Measurements from ENCODE around the gene GLIPR1.
"Not testable (repeated sequence)": the region's sequence is repeated elsewhere in the genome, so short reads cannot be mapped to it uniquely, and the experiment has no call there.

GLIPR1 gene

GRCh38 chr12:75483431-75483830 lies 2.9 kb downstream of the GLIPR1 start:
- Mint-ChIP-seq H3K4me3 (peak overlapping the region; percentile 85), H3K36me3 (ENCODE audit: low read depth) (peaks cover 33% of the 10 kb centered on the region), H3K9me3 (no peaks in the 10 kb centered on the region), H3K27me3 (no peaks in the 10 kb centered on the region), H3K27ac (peak overlapping the region; percentile 88), H3K4me1 (ENCODE audit: low read depth) (peaks cover 89% of the 10 kb centered on the region)
- no peak for DNase-seq

DNA sequence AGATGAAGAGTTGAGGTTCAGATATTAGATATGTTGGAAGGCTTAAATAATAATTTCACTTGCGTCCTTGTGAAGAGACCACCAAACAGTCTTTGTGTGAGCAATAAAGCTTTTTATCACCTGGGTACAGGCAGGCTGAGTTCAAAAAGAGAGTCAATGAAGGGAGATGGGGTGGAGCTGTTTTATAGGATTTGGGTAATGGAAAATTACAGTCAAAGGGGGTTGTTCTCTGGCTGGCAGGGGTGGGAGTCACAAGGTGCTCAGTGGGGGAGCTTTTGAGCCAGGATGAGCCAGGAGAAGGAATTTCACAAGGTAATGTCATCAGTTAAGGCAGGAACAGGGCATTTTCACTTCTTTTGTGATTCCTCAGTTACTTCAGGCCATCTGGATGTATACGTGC lies 3.9 kb downstream of the GLIPR1 start:
- not testable (repeated sequence) for H3K4me3 Mint-ChIP-seq, DNase-seq, H3K9me3 Mint-ChIP-seq, H3K27me3 Mint-ChIP-seq
- H3K4me1 Mint-ChIP-seq (ENCODE audit: low read depth): peaks cover 88% of the 10 kb centered on the region
- H3K27ac Mint-ChIP-seq: peak overlapping the region; percentile 70
- peaks cover 40% of the 10 kb centered on the region for H3K36me3 Mint-ChIP-seq (ENCODE audit: low read depth)

- Mint-ChIP-seq H3K27ac (peak overlapping the region; percentile 24), H3K36me3 (ENCODE audit: low read depth) (peaks cover 46% of the 10 kb centered on the region), H3K27me3 (no peaks in the 10 kb centered on the region), H3K4me1 (ENCODE audit: low read depth) (peaks cover 70% of the 10 kb centered on the region), H3K4me3 (no peak overlapping the region), H3K9me3 (no peaks in the 10 kb centered on the region)
- no peak for DNase-seq
Measured at GRCh38 chr12:75487308-75487707, 6.8 kb downstream of the GLIPR1 start.

- H3K36me3 Mint-ChIP-seq (ENCODE audit: low read depth): peaks cover 50% of the 10 kb centered on the region
Measured at GRCh38 chr12:75488553-75488952, 8.0 kb downstream of the GLIPR1 start.

GRCh38 chr12:75489187-75489586 lies 8.6 kb downstream of the GLIPR1 start:
- H3K4me3 Mint-ChIP-seq: peak overlapping the region; percentile 4
- H3K4me1 Mint-ChIP-seq (ENCODE audit: low read depth): peaks cover 66% of the 10 kb centered on the region
- H3K27me3 Mint-ChIP-seq: no peaks in the 10 kb centered on the region
- peaks cover 55% of the 10 kb centered on the region for H3K36me3 Mint-ChIP-seq (ENCODE audit: low read depth)
- H3K27ac Mint-ChIP-seq: peak overlapping the region; percentile 74
- H3K9me3 Mint-ChIP-seq: no peaks in the 10 kb centered on the region
- DNase-seq: no peak

More at GRCh38 chr12:75488553-75488952, 8.0 kb downstream of the GLIPR1 start:
- H3K27ac Mint-ChIP-seq: peak overlapping the region; percentile 70
- no peak overlapping the region for H3K4me3 Mint-ChIP-seq
- no peak for DNase-seq
- peaks cover 67% of the 10 kb centered on the region for H3K4me1 Mint-ChIP-seq (ENCODE audit: low read depth)
- no peaks in the 10 kb centered on the region for H3K27me3 Mint-ChIP-seq
- no peaks in the 10 kb centered on the region for H3K9me3 Mint-ChIP-seq

GRCh38 chr12:75489613-75490210 lies 9.2 kb downstream of the GLIPR1 start:
- peaks cover 63% of the 10 kb centered on the region for H3K4me1 Mint-ChIP-seq (ENCODE audit: low read depth)
- no peak for DNase-seq

GRCh38 chr12:75491169-75491568 lies 10.6 kb downstream of the GLIPR1 start:
- H3K4me1 Mint-ChIP-seq (ENCODE audit: low read depth): peaks cover 61% of the 10 kb centered on the region
- peaks cover 64% of the 10 kb centered on the region for H3K36me3 Mint-ChIP-seq (ENCODE audit: low read depth)
- DNase-seq: no peak
- no peaks in the 10 kb centered on the region for H3K27me3 Mint-ChIP-seq
- no peaks in the 10 kb centered on the region for H3K9me3 Mint-ChIP-seq
- no peak overlapping the region for H3K27ac Mint-ChIP-seq
- no peak overlapping the region for H3K4me3 Mint-ChIP-seq

More at GRCh38 chr12:75489613-75490210, 9.2 kb downstream of the GLIPR1 start:
- peak overlapping the region; percentile 74 for H3K27ac Mint-ChIP-seq
- H3K27me3 Mint-ChIP-seq: no peaks in the 10 kb centered on the region
- peaks cover 58% of the 10 kb centered on the region for H3K36me3 Mint-ChIP-seq (ENCODE audit: low read depth)
- peak overlapping the region; percentile 4 for H3K4me3 Mint-ChIP-seq
- H3K9me3 Mint-ChIP-seq: no peaks in the 10 kb centered on the region

- Mint-ChIP-seq H3K27me3 (no peaks in the 10 kb centered on the region), H3K4me3 (no peak overlapping the region), H3K36me3 (ENCODE audit: low read depth) (peaks cover 64% of the 10 kb centered on the region), H3K4me1 (ENCODE audit: low read depth) (peaks cover 20% of the 10 kb centered on the region), H3K27ac (no peak overlapping the region), H3K9me3 (no peaks in the 10 kb centered on the region)
- no peak for DNase-seq
Measured at GRCh38 chr12:75503459-75503858, 22.9 kb downstream of the GLIPR1 start.

GRCh38 chr12:75503866-75504265 lies 23.3 kb downstream of the GLIPR1 start:
- Mint-ChIP-seq H3K27ac (peak overlapping the region; percentile 48), H3K9me3 (no peaks in the 10 kb centered on the region), H3K36me3 (ENCODE audit: low read depth) (peaks cover 64% of the 10 kb centered on the region), H3K4me1 (ENCODE audit: low read depth) (peaks cover 23% of the 10 kb centered on the region), H3K27me3 (no peaks in the 10 kb centered on the region), H3K4me3 (no peak overlapping the region)
- no peak for DNase-seq

DNA sequence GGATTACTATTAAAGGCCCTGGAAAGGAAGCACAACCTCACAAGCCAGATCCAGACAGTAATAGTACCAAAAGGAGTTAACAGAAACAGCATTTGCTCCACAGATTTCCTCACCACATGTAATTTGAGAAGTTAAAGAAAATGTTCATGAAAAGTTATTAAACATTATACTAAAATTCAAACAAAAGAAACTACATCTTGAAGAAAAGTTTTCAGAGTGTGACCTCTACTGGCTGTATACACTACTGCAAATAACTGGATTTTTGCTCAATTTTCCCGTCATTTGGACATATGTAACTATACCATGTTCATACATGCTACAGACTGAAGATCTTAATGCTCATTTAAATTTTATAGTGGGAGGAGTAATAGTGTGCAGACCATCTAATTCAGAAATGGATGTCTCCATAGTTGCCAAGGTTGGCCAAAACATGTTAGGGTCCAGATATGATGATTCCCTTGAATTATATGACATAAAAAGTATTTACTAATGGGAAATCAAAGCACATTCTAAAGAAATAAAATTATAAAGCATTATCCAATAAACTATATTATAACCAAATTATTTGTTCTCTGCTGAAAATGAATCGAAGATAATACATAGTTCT lies 25.3 kb downstream of the GLIPR1 start:
- DNase-seq: no peak
- Mint-ChIP-seq H3K9me3 (no peaks in the 10 kb centered on the region), H3K36me3 (ENCODE audit: low read depth) (peaks cover 67% of the 10 kb centered on the region), H3K27me3 (no peaks in the 10 kb centered on the region), H3K27ac (peak overlapping the region; percentile 7), H3K4me3 (no peak overlapping the region), H3K4me1 (ENCODE audit: low read depth) (peaks cover 37% of the 10 kb centered on the region)

GRCh38 chr12:75507086-75507485 lies 26.5 kb downstream of the GLIPR1 start:
- peak overlapping the region; percentile 8 for H3K27ac Mint-ChIP-seq
- H3K27me3 Mint-ChIP-seq: no peaks in the 10 kb centered on the region
- H3K36me3 Mint-ChIP-seq (ENCODE audit: low read depth): peaks cover 67% of the 10 kb centered on the region
- DNase-seq: no peak
- no peak overlapping the region for H3K4me3 Mint-ChIP-seq
- H3K4me1 Mint-ChIP-seq (ENCODE audit: low read depth): peaks cover 42% of the 10 kb centered on the region
- H3K9me3 Mint-ChIP-seq: peaks cover 3% of the 10 kb centered on the region

GRCh38 chr12:75508159-75508558 lies 27.6 kb downstream of the GLIPR1 start:
- peaks cover 67% of the 10 kb centered on the region for H3K36me3 Mint-ChIP-seq (ENCODE audit: low read depth)
- peaks cover 44% of the 10 kb centered on the region for H3K4me1 Mint-ChIP-seq (ENCODE audit: low read depth)
- no peak overlapping the region for H3K4me3 Mint-ChIP-seq
- DNase-seq: no peak
- peak overlapping the region; percentile 50 for H3K27ac Mint-ChIP-seq
- no peaks in the 10 kb centered on the region for H3K27me3 Mint-ChIP-seq
- H3K9me3 Mint-ChIP-seq: peaks cover 3% of the 10 kb centered on the region

DNA sequence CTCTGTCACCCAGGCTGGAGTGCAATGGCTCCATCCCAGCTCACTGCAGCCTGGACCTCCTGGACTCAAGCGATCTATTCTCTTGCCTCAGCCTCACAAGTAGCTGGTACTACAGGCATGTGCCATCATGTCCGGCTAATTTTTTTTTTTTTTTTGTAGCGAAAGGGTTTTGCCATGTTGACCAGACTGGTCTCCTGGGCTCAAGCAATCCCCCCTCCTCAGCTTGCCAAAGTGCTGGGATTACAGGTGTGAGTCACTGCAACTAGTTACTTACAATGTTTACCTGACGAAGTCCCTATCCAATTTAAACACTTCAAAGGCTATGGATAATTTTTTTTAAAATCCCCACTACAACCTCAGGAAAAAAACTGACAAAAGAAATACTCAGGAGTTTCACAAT lies 29.1 kb downstream of the GLIPR1 start:
- H3K4me1 Mint-ChIP-seq (ENCODE audit: low read depth): peaks cover 42% of the 10 kb centered on the region
- peak overlapping the region; percentile 99 for H3K27ac Mint-ChIP-seq
- DNase-seq: no peak
- no peaks in the 10 kb centered on the region for H3K27me3 Mint-ChIP-seq
- peaks cover 3% of the 10 kb centered on the region for H3K9me3 Mint-ChIP-seq
- peak overlapping the region; percentile 97 for H3K4me3 Mint-ChIP-seq
- H3K36me3 Mint-ChIP-seq (ENCODE audit: low read depth): peaks cover 62% of the 10 kb centered on the region

GRCh38 chr12:75511116-75512048 lies 30.8 kb downstream of the GLIPR1 start, which contains the start of gene KRR1:
Gene KRR1 (minus strand): TSS chr12:75511609. CDS start chr12:75511597, 12 bp downstream.
- DNase-seq: peak; percentile 86
- Mint-ChIP-seq H3K4me3 (peak within 1 kb of the TSS; percentile 97), H3K9me3 (peaks cover 3% of the 10 kb centered on the region), H3K27ac (peak within 1 kb of the TSS; percentile 99), H3K4me1 (ENCODE audit: low read depth) (peaks cover 38% of the 10 kb centered on the region), H3K27me3 (no peaks in the 10 kb centered on the region), H3K36me3 (ENCODE audit: low read depth) (peaks cover 45% of the 10 kb centered on the region)
